ENCODE results near the gene AK2.

DNA sequence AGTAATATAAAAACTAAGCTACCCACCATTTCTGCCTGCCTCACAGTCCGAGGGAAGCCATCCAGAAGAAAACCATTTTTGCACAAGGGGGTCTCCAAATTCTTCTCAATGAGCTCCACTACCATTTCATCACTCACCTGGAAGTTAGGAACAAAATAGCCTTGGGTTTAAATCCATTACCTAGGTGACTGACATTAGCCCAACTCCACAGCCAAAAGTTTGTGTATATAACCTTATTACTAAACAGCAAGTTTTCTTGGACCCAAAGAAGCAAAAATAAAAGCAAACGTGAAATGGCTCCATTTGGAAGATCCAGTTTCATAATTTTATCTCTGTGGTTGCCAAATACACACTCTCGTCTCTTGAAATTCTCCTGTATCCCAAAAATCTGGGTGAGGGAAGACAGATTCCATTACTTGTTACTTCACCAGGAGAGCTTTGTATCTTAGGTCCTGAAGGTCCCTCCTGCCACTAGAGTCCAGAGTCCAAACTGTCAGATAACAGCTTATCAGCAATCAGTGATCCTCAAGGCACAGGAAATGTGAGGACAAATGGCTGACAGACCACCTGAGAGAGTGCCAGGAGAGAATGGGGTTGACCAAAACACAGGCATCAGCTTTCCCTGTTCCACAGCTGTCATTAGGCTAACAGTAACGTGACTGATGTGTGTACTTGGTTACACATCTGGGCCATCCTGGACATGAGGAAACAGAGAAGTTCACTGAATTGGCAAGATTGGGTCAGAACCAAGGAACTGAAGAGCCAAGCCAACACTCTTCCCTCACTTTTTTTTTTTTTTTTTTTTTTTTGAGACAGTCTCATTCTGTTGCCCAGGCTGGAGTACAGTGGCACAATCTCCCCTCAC, 14.9 kb downstream of the AK2 start:
- TF ChIP-seq POLR2A (IDR thresholded peaks at IDR 0.05; ENCODE audit: low read depth): no peak
- no peak for TF ChIP-seq CTCF (IDR thresholded peaks at IDR 0.05)
- TF ChIP-seq EP300 (IDR thresholded peaks at IDR 0.05): no peak
- TF ChIP-seq POLR2AphosphoS5 (IDR thresholded peaks at IDR 0.05): no peak

Data from esophagus muscularis mucosa (tissue), 4 donors.